Measurements from ENCODE around the gene RHOT1.
"Not testable (repeated sequence)": the region's sequence is repeated elsewhere in the genome, so short reads cannot be mapped to it uniquely, and the experiment has no call there.

Gene RHOT1

DNA sequence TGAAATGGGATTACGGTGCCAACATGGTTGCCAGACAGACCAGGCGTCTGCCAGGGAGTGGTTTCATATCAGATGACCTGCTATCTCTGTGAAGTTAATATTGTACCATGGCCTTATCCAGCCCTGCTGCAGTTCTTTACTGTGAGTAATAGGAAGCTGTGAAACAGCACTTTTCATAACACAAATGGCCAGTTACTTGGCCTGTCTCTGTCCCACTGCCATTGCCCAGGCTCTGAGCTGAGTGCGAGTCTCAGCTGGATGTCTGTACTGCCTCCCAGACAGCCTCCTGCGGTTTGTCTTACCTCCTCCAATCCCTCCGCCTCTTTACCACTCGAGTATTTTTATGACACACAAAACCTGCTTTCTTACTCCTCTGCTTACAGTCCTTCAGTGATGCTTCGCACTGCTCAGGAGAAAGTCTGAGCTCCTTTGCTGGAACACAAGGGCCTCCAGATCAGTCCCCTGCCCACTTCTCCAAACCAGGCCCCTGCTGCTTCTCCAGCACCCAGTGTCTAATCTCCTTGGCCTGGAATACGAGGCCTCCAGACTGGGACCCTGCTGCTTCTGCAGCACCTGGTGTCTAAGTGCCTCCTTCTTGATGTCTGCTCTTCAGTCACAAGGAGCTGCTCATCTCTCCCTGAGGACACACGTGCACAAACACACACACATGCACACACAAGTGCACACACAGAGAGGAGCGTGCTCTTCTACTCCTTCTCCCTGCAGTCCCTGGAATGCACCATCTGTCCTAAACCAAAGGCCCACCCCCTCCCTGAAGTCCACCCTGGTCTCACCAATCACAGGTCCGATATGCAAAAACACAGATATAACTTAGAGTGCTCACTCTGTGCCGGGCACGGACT, 17.1 kb upstream of the RHOT1 start:
- no peak for DNase-seq

GRCh38 chr17:32125848-32126153, 16.5 kb upstream of the RHOT1 start:
- DNase-seq = no peak

GRCh38 chr17:32126325-32126724, 16.0 kb upstream of the RHOT1 start:
- DNase-seq = no peak

- DNase-seq = no peak
These were observed 15.6 kb upstream of the RHOT1 start for GRCh38 chr17:32126746-32127145.

DNA sequence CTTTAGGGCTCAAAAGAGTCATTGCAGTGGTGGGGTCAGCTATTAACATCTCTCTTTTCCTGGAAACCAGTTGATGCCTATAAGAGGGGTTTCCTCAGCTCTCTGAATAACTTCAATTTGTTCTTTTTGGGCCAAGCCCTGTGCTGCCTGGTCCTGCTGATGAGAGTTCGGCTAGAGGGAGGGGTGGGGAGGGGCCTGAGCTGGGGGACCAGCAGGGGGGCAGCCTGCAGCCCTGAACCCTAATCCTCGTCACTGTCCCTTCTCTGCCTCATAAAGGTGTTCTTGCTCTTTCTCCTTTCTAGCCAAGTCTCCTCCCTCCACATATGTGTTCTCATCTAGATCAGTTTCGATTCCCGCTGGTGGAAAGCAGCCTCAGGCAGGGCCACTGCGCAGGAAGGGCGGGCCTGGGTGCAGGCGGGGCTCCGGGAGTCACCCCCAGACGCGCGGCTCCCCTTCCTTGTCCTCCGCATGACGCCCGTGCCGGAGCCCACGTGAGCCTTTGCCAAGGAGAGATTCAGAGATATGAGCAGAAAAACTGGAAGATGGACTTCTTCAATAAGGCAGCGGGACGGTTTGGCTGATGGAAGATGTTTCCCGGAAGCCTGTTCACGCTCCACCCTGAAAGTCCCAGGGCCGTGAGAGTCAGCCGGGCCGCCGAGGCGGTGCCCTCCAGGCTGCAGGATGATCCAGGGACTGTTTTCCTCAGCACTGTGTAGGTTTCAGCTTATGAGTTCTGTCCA, 15.0 kb upstream of the RHOT1 start:
- DNase-seq = peak; percentile 68

DNA sequence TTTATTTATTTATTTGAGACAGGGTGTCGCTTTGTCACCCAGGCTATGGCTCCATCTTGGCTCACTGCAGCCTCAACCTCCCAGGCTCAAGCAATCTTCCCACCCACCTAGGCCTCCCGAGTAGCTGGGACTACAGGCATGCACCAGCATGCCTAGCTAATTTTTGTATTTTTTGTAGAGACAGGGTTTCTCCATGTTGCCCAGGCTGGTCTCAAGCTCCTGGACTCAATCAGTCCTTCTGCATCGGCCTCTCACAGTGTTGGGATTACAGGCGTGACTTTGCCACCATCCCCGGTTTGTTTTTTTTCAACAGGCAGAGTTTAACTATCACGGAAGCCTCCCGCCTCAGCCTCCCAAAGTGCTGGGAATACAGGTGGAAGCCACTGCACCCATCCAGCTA, 13.8 kb upstream of the RHOT1 start:
- not testable (repeated sequence) for DNase-seq

DNA sequence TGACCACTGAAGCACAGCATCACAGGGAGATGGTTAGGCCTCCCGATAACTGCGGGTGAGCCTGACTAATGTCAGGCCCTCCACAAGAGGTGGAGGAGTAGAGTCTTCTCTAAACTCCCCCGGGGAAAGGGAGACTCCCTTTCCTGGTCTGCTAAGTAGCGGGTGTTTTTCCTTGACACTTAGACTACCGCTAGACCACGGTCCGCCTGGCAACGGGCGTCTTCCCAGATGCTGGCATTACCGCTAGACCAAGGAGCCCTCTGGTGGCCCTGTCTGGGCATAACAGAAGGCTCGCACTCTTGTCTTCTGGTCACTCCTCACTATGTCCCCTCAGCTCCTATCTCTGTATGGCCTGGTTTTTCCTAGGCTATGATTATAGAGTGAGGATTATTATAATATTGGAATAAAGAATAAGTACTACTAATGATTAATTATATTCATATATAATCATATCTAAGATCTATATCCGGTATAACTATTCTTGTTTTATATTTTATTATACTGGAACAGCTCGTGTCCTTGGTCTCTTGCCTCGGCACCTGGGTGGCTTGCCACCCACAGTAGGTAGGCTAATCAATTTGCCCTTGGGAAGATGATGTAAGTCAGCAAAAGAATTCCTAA, 6.7 kb upstream of the RHOT1 start:
- DNase-seq = peak; percentile 16

DNA sequence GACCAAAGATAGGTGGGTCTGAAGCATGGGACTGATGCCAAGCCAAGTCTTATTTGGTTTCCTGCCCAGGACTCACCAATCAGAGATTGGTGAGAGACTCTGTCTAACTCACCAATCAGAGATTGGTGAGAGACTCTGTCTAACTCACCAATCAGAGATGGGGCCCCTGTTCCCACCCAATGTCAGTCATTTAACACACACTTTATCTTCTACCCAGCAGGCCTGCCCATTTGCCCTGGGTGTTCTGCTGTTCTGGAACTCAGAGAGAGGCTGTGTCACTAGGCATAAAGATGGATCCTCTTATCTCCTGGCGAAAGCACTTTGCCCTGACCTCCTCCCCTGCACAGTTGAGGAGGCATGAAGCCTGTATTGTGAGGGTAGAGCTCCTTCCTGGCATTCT, 5.4 kb upstream of the RHOT1 start:
- no peak for DNase-seq

- DNase-seq = not testable (repeated sequence)
These were observed 2.8 kb upstream of the RHOT1 start for GRCh38 chr17:32139504-32139903.

GRCh38 chr17:32141258-32141657, 1.0 kb upstream of the RHOT1 start:
- no peak for DNase-seq

DNA sequence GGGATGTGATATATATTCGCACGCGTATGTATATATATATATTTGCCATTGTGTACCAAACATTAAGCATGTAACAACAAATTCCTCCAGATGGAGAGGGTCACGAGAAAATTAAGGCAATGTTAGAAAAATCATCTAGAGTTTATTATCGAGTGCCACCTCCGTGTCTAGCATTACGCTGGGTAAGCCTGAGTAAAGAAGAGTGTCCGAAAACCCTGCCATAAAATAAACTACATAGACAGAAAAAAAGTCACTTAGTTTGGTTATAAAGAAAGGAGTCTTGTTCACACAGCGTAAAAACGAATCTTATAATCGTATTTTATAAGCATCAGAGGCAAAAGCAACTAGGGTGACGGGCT, 644 bp upstream of the RHOT1 start:
- DNase-seq = no peak

DNA sequence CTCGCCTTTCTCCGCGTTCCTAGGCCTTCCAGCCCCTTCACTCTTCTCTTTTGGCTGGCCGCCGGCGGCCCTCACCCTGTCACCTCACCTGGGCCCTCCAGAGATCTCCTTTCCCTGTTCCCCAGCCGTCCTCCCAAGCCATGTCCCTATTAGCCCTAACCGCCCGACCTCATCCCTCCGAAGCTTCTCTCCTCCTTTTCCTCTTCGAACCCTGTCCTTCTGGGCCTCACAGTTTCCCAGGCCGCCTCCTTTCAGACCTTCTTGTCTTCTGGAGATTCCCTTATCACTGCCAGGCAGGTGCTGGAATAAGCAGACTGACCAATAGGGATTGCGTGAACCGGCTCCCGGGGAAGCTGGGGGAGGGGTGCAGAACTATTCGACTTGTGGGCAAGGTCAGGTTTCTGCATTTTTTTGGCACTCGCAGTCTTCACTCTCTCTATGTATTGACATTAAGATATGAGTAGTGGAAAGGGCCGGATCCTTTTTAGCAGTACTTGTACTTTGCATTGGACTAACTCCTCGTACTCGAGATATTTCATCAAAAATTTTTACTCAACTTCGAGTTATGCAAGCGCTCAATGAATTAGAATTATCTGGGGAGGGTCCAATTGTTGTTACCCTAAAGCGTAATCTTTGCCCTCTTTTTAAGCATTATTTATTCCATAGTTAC, 690 bp downstream of the RHOT1 start:
- peak; percentile 8 for DNase-seq

DNA sequence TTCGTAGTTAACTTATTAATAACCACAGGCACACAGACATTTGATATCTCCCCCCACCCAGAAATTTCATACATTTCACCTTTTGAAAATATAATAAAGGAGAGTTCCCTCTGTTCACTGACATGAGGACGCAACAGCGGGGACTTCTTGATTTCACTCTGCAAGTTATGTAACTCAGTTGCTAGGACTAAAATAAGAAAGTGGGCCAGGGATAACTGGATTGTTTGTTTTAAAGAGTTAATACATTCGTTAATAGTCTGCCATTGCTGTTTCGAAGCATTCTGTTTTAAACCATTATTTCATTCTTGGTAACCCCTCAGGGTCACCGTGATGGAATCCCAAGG, 1.2 kb downstream of the RHOT1 start:
- DNase-seq = no peak

GRCh38 chr17:32144442-32144841, 2.1 kb downstream of the RHOT1 start:
- DNase-seq = not testable (repeated sequence)

- no peak for DNase-seq
These were observed 6.0 kb downstream of the RHOT1 start for GRCh38 chr17:32148351-32148750.

- no peak for DNase-seq
These were observed 8.1 kb downstream of the RHOT1 start for GRCh38 chr17:32150358-32150757.

DNA sequence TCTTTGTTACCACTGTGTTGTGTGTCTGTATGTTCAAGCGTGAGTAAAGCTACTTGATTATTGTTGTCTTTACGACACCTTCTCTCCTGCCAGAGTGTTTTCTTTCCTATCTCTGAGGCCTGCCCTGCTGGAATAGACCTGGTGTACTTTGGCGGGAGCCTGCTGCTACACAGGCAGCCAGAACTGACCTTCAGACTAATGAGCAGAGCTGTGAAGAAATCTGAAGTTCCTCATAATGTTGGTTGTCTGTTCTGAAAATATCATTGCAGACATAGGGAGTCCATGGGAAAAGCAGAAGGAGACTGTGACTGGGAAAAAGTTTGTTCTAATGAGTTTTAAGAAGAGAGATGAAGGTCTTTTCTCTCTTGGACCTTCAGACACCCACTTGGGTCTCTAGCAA, 9.8 kb downstream of the RHOT1 start:
- no peak for DNase-seq

GRCh38 chr17:32155896-32156295, 13.6 kb downstream of the RHOT1 start:
- DNase-seq = no peak

DNA sequence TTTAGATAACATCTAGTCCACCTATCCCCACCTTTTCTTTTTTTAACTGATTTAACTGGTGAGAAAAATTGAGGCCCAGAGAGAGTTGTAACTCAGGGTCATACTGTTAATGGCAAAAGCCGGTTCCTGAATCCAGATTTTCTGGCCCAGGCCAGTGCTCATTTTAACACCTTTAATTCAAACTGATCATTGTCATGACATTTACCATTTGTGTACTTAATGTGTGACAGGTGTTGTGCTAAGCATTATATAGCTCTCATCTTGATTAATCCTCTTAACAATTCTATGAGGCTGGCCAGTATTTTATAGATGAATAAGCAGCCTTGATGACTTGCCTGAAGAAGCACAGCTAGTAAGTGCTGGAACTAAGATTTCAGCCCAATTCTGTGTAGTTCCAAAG, 14.4 kb downstream of the RHOT1 start:
- no peak for DNase-seq

GRCh38 chr17:32157225-32157624, 14.9 kb downstream of the RHOT1 start:
- DNase-seq = no peak

DNA sequence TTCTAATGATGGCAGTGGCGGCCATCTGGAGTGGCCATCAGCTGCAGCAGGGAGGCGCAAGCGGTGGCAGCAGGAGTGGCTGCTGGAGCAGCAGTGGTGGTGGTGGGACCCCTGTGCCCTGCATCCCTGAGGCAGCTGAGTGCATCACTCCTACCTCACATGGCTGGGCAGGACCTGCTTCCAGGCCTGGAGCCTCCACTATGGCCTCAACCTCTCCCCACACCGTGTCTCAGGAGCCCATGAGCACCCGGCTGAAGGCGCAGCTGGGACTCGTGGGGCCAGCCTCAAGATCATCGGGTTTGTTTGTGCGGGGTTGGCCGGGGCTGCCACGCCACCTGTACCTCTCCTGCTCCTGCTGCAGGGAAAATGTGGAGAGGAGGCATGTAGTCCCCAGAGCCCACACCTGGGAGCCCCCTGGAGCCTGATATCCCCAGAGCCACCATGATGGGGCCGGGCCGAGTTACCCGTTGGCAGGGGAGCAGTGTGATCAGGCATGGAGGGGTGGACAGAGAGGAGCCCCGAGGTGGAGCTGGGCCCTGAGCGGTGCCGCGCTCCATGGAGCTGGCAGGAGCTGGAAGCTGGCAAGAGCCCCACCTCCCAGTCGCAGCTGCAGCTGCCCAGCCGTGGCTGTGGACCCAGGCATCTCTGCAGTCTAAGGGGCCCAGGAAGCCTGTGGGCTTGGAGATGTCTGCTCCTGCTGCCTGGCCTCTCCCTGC, 16.7 kb downstream of the RHOT1 start:
- no peak for DNase-seq

GRCh38 chr17:32159586-32160438, 17.5 kb downstream of the RHOT1 start:
- DNase-seq = no peak
